Measurements from ENCODE around the gene SOD2.
A peak's percentile ranks its signal among the peaks of the same experiment; 100 is the strongest.
"Not testable (repeated sequence)": the region's sequence is repeated elsewhere in the genome, so short reads cannot be mapped to it uniquely, and the experiment has no call there.

Gene SOD2

DNA sequence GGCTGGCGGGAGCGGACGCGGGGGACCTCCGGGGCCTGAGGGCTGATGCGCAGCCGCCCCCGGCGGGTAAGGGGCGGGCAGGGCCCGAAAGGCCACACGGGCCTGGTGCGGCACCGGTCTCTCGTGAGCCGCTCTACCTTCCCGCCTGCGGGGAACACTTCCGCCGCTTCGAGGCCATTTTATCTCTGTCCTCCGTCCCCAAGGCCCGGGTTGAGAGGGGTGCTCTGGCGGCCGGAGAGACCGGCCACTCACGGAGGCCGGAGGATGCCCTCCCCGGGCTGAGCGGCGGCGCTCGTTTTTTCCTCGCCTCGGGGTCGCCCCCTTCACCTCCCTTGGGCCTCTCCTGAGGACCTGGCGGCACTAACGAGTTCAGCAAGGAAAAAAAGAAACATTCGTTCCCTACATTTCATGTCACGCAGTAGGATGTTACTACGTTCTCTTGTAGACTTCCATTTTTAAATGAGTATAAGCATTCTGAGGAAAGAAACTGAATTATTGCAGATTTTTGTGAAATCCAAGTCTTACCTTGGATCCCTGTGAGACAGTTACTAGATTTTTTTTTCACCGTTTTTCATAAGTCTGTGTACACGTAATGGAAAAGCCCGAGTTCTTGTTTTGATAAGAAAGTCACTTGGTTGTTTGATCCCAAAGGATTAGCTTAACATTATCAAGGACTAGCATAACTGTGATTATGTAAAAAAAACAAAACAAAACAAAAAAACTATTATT is 34.8 kb upstream of the SOD2 start:
- no peak for DNase-seq
- Histone ChIP-seq H3K27me3 (replicated peaks; ENCODE audit: control insufficient read depth, insufficient read depth, low read length, poor library complexity, severe bottlenecking) (no peaks in the 10 kb centered on the region), H3K4me3 (ENCODE audit: insufficient read depth, low read depth, low read length, poor library complexity, severe bottlenecking) (peak overlapping the region; percentile 92), H3K9me3 (ENCODE audit: control insufficient read depth, low read length) (no peaks in the 10 kb centered on the region), H3K4me1 (ENCODE audit: control insufficient read depth, insufficient read depth, low read length, poor library complexity, severe bottlenecking) (peaks cover 32% of the 10 kb centered on the region), H3K36me3 (ENCODE audit: control insufficient read depth, insufficient read depth, low read length) (peaks cover 6% of the 10 kb centered on the region), H3K27ac (ENCODE audit: insufficient read depth, low read length, poor library complexity, severe bottlenecking) (peak overlapping the region; percentile 94)

DNA sequence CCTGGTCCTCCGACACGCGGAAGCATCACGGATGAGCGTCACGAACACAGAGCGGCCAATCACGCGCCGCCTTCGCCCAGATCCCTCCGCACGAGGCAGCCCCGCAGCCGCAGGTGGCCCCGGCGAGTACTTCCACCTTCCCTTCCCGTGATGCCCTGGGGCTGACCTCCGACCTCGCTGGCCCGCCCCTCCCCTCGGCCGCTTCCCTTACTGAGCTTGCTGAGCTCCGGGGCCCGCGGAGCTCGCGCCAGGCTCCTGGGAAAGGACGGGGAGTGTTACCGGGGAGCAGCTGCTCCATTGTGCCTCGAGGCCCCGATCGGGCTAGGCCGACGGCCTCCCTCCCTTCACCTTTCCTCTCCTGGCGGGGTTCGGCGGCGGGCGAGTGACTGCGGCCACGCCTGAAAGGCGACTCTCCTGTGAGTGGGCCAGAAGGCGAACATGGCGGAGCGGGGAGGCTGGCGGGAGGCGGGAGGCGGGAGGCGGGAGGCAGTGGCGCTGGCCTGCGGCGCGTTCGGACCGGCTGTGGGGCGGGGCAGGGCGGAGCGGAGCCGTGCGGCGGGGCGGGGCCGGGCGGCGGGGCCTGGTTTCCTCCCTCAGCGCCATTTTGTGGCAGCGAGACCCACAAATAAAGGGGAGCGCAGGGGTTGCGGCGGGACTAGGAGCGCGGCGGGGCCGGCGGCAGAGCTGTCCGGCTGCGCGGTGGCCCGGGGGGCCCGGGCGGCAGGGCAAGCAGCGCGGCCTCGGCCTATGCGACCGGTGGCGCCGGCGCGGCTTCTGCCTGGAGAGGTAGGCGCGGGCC is 34.1 kb upstream of the SOD2 start, which contains the start of gene WTAP:
WTAP (plus strand) TSS at position 589 of the 799 bp plus-strand sequence. CDS start 8,760 bp downstream, outside the sequence.
- Histone ChIP-seq H3K27ac (ENCODE audit: insufficient read depth, low read length, poor library complexity, severe bottlenecking) (peak within 1 kb of the TSS; percentile 94), H3K4me3 (ENCODE audit: insufficient read depth, low read depth, low read length, poor library complexity, severe bottlenecking) (peak within 1 kb of the TSS; percentile 92), H3K27me3 (replicated peaks; ENCODE audit: control insufficient read depth, insufficient read depth, low read length, poor library complexity, severe bottlenecking) (no peaks in the 10 kb centered on the region), H3K36me3 (ENCODE audit: control insufficient read depth, insufficient read depth, low read length) (peaks cover 6% of the 10 kb centered on the region), H3K4me1 (ENCODE audit: control insufficient read depth, insufficient read depth, low read length, poor library complexity, severe bottlenecking) (peaks cover 29% of the 10 kb centered on the region), H3K9me3 (ENCODE audit: control insufficient read depth, low read length) (no peaks in the 10 kb centered on the region)
- peak; percentile 94 to 95 (median 95) for DNase-seq

DNA sequence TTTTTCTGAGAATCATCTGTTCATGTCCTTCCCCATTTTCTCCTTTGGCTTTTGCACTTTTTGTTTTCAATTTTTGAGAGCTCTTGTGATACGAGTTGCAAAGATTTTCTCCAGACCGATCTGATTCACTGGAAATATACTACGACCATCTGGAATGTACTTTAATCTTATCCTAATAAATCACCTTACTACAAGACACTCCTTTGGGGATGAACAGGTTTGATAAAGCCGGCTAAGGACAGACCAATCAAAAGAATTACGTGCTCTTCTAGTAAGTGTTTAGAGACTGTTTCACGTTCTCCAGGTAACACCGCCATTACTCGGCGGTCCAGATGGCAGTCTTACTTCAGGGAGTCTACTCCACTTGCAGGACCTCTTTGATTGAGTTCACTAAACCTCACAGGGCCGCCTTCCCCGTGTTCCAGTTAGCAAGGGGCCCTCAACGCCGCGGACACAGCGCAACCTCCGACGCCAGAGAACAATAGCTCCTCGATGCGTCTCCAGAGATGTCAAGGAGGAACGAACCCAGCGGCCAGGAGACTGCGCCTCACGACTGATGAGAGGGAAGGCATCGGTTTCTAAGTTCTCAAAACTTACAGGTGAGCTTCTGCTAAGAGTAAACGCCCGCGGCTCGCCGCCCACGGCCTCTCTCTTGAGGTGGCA is 33.3 kb upstream of the SOD2 start:
- H3K9me3 ChIP-seq (ENCODE audit: control insufficient read depth, low read length) = no peaks in the 10 kb centered on the region
- peak overlapping the region; percentile 64 for H3K4me3 ChIP-seq (ENCODE audit: insufficient read depth, low read depth, low read length, poor library complexity, severe bottlenecking)
- peaks cover 26% of the 10 kb centered on the region for H3K4me1 ChIP-seq (ENCODE audit: control insufficient read depth, insufficient read depth, low read length, poor library complexity, severe bottlenecking)
- no peaks in the 10 kb centered on the region for H3K27me3 ChIP-seq (replicated peaks; ENCODE audit: control insufficient read depth, insufficient read depth, low read length, poor library complexity, severe bottlenecking)
- peaks cover 3% of the 10 kb centered on the region for H3K36me3 ChIP-seq (ENCODE audit: control insufficient read depth, insufficient read depth, low read length)
- no peak for DNase-seq
- H3K27ac ChIP-seq (ENCODE audit: insufficient read depth, low read length, poor library complexity, severe bottlenecking) = peak overlapping the region; percentile 94

GRCh38 chr6:159725208-159725607 is 32.2 kb upstream of the SOD2 start:
- not testable (repeated sequence) for H3K36me3 ChIP-seq (ENCODE audit: control insufficient read depth, insufficient read depth, low read length); H3K27ac ChIP-seq (ENCODE audit: insufficient read depth, low read length, poor library complexity, severe bottlenecking); H3K27me3 ChIP-seq (replicated peaks; ENCODE audit: control insufficient read depth, insufficient read depth, low read length, poor library complexity, severe bottlenecking); DNase-seq; H3K9me3 ChIP-seq (ENCODE audit: control insufficient read depth, low read length); H3K4me3 ChIP-seq (ENCODE audit: insufficient read depth, low read depth, low read length, poor library complexity, severe bottlenecking)
- peaks cover 26% of the 10 kb centered on the region for H3K4me1 ChIP-seq (ENCODE audit: control insufficient read depth, insufficient read depth, low read length, poor library complexity, severe bottlenecking)

GRCh38 chr6:159724778-159725177 is 31.7 kb upstream of the SOD2 start:
- no peak for DNase-seq
- no peaks in the 10 kb centered on the region for H3K36me3 ChIP-seq (ENCODE audit: control insufficient read depth, insufficient read depth, low read length)
- no peaks in the 10 kb centered on the region for H3K9me3 ChIP-seq (ENCODE audit: control insufficient read depth, low read length)
- H3K4me3 ChIP-seq (ENCODE audit: insufficient read depth, low read depth, low read length, poor library complexity, severe bottlenecking) = no peak overlapping the region
- peaks cover 23% of the 10 kb centered on the region for H3K4me1 ChIP-seq (ENCODE audit: control insufficient read depth, insufficient read depth, low read length, poor library complexity, severe bottlenecking)
- H3K27ac ChIP-seq (ENCODE audit: insufficient read depth, low read length, poor library complexity, severe bottlenecking) = no peak overlapping the region
- no peaks in the 10 kb centered on the region for H3K27me3 ChIP-seq (replicated peaks; ENCODE audit: control insufficient read depth, insufficient read depth, low read length, poor library complexity, severe bottlenecking)

GRCh38 chr6:159723259-159723658 is 30.2 kb upstream of the SOD2 start:
- no peaks in the 10 kb centered on the region for H3K27me3 ChIP-seq (replicated peaks; ENCODE audit: control insufficient read depth, insufficient read depth, low read length, poor library complexity, severe bottlenecking)
- peaks cover 12% of the 10 kb centered on the region for H3K4me1 ChIP-seq (ENCODE audit: control insufficient read depth, insufficient read depth, low read length, poor library complexity, severe bottlenecking)
- no peaks in the 10 kb centered on the region for H3K36me3 ChIP-seq (ENCODE audit: control insufficient read depth, insufficient read depth, low read length)
- H3K4me3 ChIP-seq (ENCODE audit: insufficient read depth, low read depth, low read length, poor library complexity, severe bottlenecking) = no peak overlapping the region
- H3K27ac ChIP-seq (ENCODE audit: insufficient read depth, low read length, poor library complexity, severe bottlenecking) = no peak overlapping the region
- DNase-seq = no peak
- H3K9me3 ChIP-seq (ENCODE audit: control insufficient read depth, low read length) = no peaks in the 10 kb centered on the region

- no peak for DNase-seq
- Histone ChIP-seq H3K9me3 (ENCODE audit: control insufficient read depth, low read length) (no peaks in the 10 kb centered on the region), H3K36me3 (ENCODE audit: control insufficient read depth, insufficient read depth, low read length) (no peaks in the 10 kb centered on the region), H3K27ac (ENCODE audit: insufficient read depth, low read length, poor library complexity, severe bottlenecking) (no peak overlapping the region), H3K27me3 (replicated peaks; ENCODE audit: control insufficient read depth, insufficient read depth, low read length, poor library complexity, severe bottlenecking) (no peaks in the 10 kb centered on the region), H3K4me3 (ENCODE audit: insufficient read depth, low read depth, low read length, poor library complexity, severe bottlenecking) (no peak overlapping the region), H3K4me1 (ENCODE audit: control insufficient read depth, insufficient read depth, low read length, poor library complexity, severe bottlenecking) (peaks cover 12% of the 10 kb centered on the region)
Measured at GRCh38 chr6:159722655-159723054, 29.6 kb upstream of the SOD2 start.

- not testable (repeated sequence) for H3K36me3 ChIP-seq (ENCODE audit: control insufficient read depth, insufficient read depth, low read length); DNase-seq
Measured at GRCh38 chr6:159721981-159722380, 28.9 kb upstream of the SOD2 start.

GRCh38 chr6:159720708-159721107 is 27.7 kb upstream of the SOD2 start:
- Histone ChIP-seq H3K9me3 (ENCODE audit: control insufficient read depth, low read length) (no peaks in the 10 kb centered on the region), H3K4me3 (ENCODE audit: insufficient read depth, low read depth, low read length, poor library complexity, severe bottlenecking) (no peak overlapping the region), H3K27ac (ENCODE audit: insufficient read depth, low read length, poor library complexity, severe bottlenecking) (no peak overlapping the region), H3K4me1 (ENCODE audit: control insufficient read depth, insufficient read depth, low read length, poor library complexity, severe bottlenecking) (peaks cover under 1% of the 10 kb centered on the region), H3K36me3 (ENCODE audit: control insufficient read depth, insufficient read depth, low read length) (no peaks in the 10 kb centered on the region), H3K27me3 (replicated peaks; ENCODE audit: control insufficient read depth, insufficient read depth, low read length, poor library complexity, severe bottlenecking) (no peaks in the 10 kb centered on the region)
- peak in 1 of 3 donors; percentile 39 for DNase-seq

More at GRCh38 chr6:159721981-159722380, 28.9 kb upstream of the SOD2 start:
- H3K4me3 ChIP-seq (ENCODE audit: insufficient read depth, low read depth, low read length, poor library complexity, severe bottlenecking); H3K27me3 ChIP-seq (replicated peaks; ENCODE audit: control insufficient read depth, insufficient read depth, low read length, poor library complexity, severe bottlenecking); H3K9me3 ChIP-seq (ENCODE audit: control insufficient read depth, low read length); H3K27ac ChIP-seq (ENCODE audit: insufficient read depth, low read length, poor library complexity, severe bottlenecking): not testable (repeated sequence)
- H3K4me1 ChIP-seq (ENCODE audit: control insufficient read depth, insufficient read depth, low read length, poor library complexity, severe bottlenecking) = peaks cover 12% of the 10 kb centered on the region
